IPS DF 6.9 (cell line): ENCODE results near the gene CPSF7.
"Not testable (repeated sequence)": the region's sequence is repeated elsewhere in the genome, so short reads cannot be mapped to it uniquely, and the experiment has no call there.

Experiments used
- DNase-seq: peaks from one replicate; pipeline ENCODE4 v3.0.0-alpha.2; 2013; ENCODE audit warnings: low read depth, low spot score
- H3K27ac ChIP-seq: one replicate; pipeline ENCODE4 v1.5.1; 2013; ENCODE audit warnings: low read length, control low read depth
- H3K27me3 ChIP-seq: 2 replicates; pipeline ENCODE4 v1.6.1; 2013; ENCODE audit warnings: mild to moderate bottlenecking, low read length; ENCODE audit not compliant: control insufficient read depth, insufficient read depth
- H3K36me3 ChIP-seq: 2 replicates; pipeline ENCODE4 v1.6.1; 2013; ENCODE audit warnings: low read length; ENCODE audit not compliant: control insufficient read depth, insufficient read depth
- H3K4me1 ChIP-seq: 2 replicates; pipeline ENCODE4 v1.6.1; 2013; ENCODE audit warnings: low read length; ENCODE audit not compliant: control insufficient read depth, insufficient read depth
- H3K4me3 ChIP-seq: 2 replicates; pipeline ENCODE4 v1.5.1; 2013; ENCODE audit warnings: mild to moderate bottlenecking, low read length
- H3K9me3 ChIP-seq: 2 replicates; pipeline ENCODE4 v1.6.1; 2013; ENCODE audit warnings: low read length, inconsistent platforms; ENCODE audit not compliant: control insufficient read depth, insufficient read depth
- WGBS: extraction: QIAGEN DNeasy Blood & Tissue Kit; methylation state at CpG from one replicate; pipeline ENCODE4 v1.1.7; 2013; ENCODE audit warnings: mixed read lengths, missing lambda C conversion rate; ENCODE audit not compliant: insufficient read length, insufficient coverage; 5-methylcytosine and 5-hydroxymethylcytosine counted together

The CPSF7 gene

GRCh38 chr11:61390161-61390560, 39.6 kb downstream of the CPSF7 start:
- DNase-seq: no peak

GRCh38 chr11:61384271-61385242, 45.2 kb downstream of the CPSF7 start:
- WGBS: no CpG with 5 or more reads among the region's 15 CpGs
- Histone ChIP-seq H3K27me3 (no peaks in the 10 kb centered on the region), H3K36me3 (no peaks in the 10 kb centered on the region), H3K4me1 (no peaks in the 10 kb centered on the region), H3K4me3 (no peak overlapping the region), H3K27ac (no peak overlapping the region), H3K9me3 (no peaks in the 10 kb centered on the region)
- no peak for DNase-seq

More at GRCh38 chr11:61390161-61390560, 39.6 kb downstream of the CPSF7 start:
- Histone ChIP-seq H3K4me1 (0 out of 2 replicates have a peak, but pooled peaks cover 2% of the 10 kb centered on the region), H3K27me3 (no peaks in the 10 kb centered on the region), H3K36me3 (no peaks in the 10 kb centered on the region), H3K27ac (no peak overlapping the region), H3K9me3 (no peaks in the 10 kb centered on the region), H3K4me3 (no peak overlapping the region)
- no CpG with 5 or more reads among the region's 1 CpG for WGBS

- H3K27me3 ChIP-seq, H3K27ac ChIP-seq, H3K4me3 ChIP-seq, H3K36me3 ChIP-seq, H3K4me1 ChIP-seq, DNase-seq, H3K9me3 ChIP-seq: not testable (repeated sequence)
- WGBS: no CpG with 5 or more reads among the region's 5 CpGs
Measured at GRCh38 chr11:61383859-61384258, 45.9 kb downstream of the CPSF7 start.

- Histone ChIP-seq H3K27ac (no peak overlapping the region), H3K4me3 (no peak overlapping the region), H3K27me3 (no peaks in the 10 kb centered on the region), H3K36me3 (no peaks in the 10 kb centered on the region; the same call in 1 of the 2 replicates), H3K4me1 (no peaks in the 10 kb centered on the region), H3K9me3 (no peaks in the 10 kb centered on the region)
- DNase-seq: no peak
- 100% methylated on average over 2 of the region's 9 CpGs for WGBS
Measured at GRCh38 chr11:61380884-61381283, 48.9 kb downstream of the CPSF7 start.

GRCh38 chr11:61378713-61379313, 51.0 kb downstream of the CPSF7 start:
- Histone ChIP-seq H3K27ac (no peak overlapping the region), H3K27me3 (no peaks in the 10 kb centered on the region), H3K9me3 (no peaks in the 10 kb centered on the region), H3K4me3 (no peak overlapping the region), H3K4me1 (no peaks in the 10 kb centered on the region), H3K36me3 (no peaks in the 10 kb centered on the region; the same call in 1 of the 2 replicates)
- no peak for DNase-seq
- no CpG with 5 or more reads among the region's 5 CpGs for WGBS

- no peak for DNase-seq
- H3K36me3 ChIP-seq: no peaks in the 10 kb centered on the region; the same call in 1 of the 2 replicates
- H3K4me3 ChIP-seq: no peak overlapping the region
- peaks cover 2% of the 10 kb centered on the region; the same call in 1 of the 2 replicates for H3K9me3 ChIP-seq
- WGBS: no CpG with 5 or more reads among the region's 6 CpGs
- H3K27ac ChIP-seq: no peak overlapping the region
- no peaks in the 10 kb centered on the region for H3K4me1 ChIP-seq
- H3K27me3 ChIP-seq: no peaks in the 10 kb centered on the region
Measured at GRCh38 chr11:61377461-61378160, 52.2 kb downstream of the CPSF7 start.

GRCh38 chr11:61375761-61376108, 54.0 kb downstream of the CPSF7 start:
- Histone ChIP-seq H3K4me3 (no peak overlapping the region), H3K36me3 (no peaks in the 10 kb centered on the region; the same call in 1 of the 2 replicates), H3K27me3 (no peaks in the 10 kb centered on the region), H3K27ac (no peak overlapping the region), H3K4me1 (no peaks in the 10 kb centered on the region), H3K9me3 (peaks cover 2% of the 10 kb centered on the region; the same call in 1 of the 2 replicates)
- no CpG with 5 or more reads among the region's 6 CpGs for WGBS
- DNase-seq: no peak

GRCh38 chr11:61372659-61373420, 56.9 kb downstream of the CPSF7 start:
- no peak for DNase-seq
- H3K27ac ChIP-seq: no peak overlapping the region
- H3K27me3 ChIP-seq: no peaks in the 10 kb centered on the region
- no peaks in the 10 kb centered on the region for H3K4me1 ChIP-seq
- H3K9me3 ChIP-seq: peaks cover 2% of the 10 kb centered on the region; the same call in 1 of the 2 replicates
- H3K36me3 ChIP-seq: peaks cover 9% of the 10 kb centered on the region; the same call in 1 of the 2 replicates
- H3K4me3 ChIP-seq: no peak overlapping the region
- no CpG with 5 or more reads among the region's 8 CpGs for WGBS

- WGBS: no CpG with 5 or more reads among the region's 8 CpGs
- no peaks in the 10 kb centered on the region for H3K4me1 ChIP-seq
- no peak overlapping the region for H3K27ac ChIP-seq
- H3K27me3 ChIP-seq: no peaks in the 10 kb centered on the region
- H3K9me3 ChIP-seq: peaks cover 2% of the 10 kb centered on the region; the same call in 1 of the 2 replicates
- H3K36me3 ChIP-seq: peaks cover 20% of the 10 kb centered on the region; the same call in 1 of the 2 replicates
- no peak for DNase-seq
- no peak overlapping the region for H3K4me3 ChIP-seq
Measured at GRCh38 chr11:61370349-61371005, 59.3 kb downstream of the CPSF7 start.
